ENCODE data around the gene GPC3. TPM values are rescaled to one million over a fixed set of nuclear protein-coding genes. Genes with fewer than 3 reads are reported as not detected.

Gene GPC3
- total RNA-seq, 1 donor from 2014 or later = not detected

- no peak overlapping the region for H3K27ac Mint-ChIP-seq
- DNase-seq (no peak), ATAC-seq (ENCODE audit: low read depth) (no peak)
- intact Hi-C loops (cut with micrococcal nuclease) = no loop called here
- ChIA-PET CTCF (no interaction called here), POLR2A (no interaction called here)
- no peaks in the 10 kb centered on the region for H3K4me1 Mint-ChIP-seq
- H3K9me3 Mint-ChIP-seq = no peaks in the 10 kb centered on the region
- no peaks in the 10 kb centered on the region for H3K36me3 Mint-ChIP-seq (ENCODE audit: low read depth)
- H3K27me3 Mint-ChIP-seq = no peaks in the 10 kb centered on the region
- H3K4me3 Mint-ChIP-seq = no peak overlapping the region
- TF ChIP-seq CTCF (IDR thresholded peaks at IDR 0.05) = no peak
Measured at GRCh38 chrX:133812402-133812801, 173.0 kb downstream of the GPC3 start.

- Mint-ChIP-seq H3K9me3 (no peaks in the 10 kb centered on the region), H3K27ac (no peak overlapping the region), H3K4me3 (no peak overlapping the region), H3K36me3 (ENCODE audit: low read depth) (no peaks in the 10 kb centered on the region), H3K27me3 (no peaks in the 10 kb centered on the region), H3K4me1 (no peaks in the 10 kb centered on the region)
- TF ChIP-seq CTCF (IDR thresholded peaks at IDR 0.05) = no peak
- intact Hi-C loops (cut with micrococcal nuclease) = no loop called here
- ChIA-PET CTCF (no interaction called here), POLR2A (no interaction called here)
- DNase-seq = no peak
- ATAC-seq (ENCODE audit: low read depth) = no peak
Measured at GRCh38 chrX:133810925-133811324, 174.5 kb downstream of the GPC3 start.

- TF ChIP-seq CTCF (IDR thresholded peaks at IDR 0.05) = no peak
- ChIA-PET POLR2A (no interaction called here), CTCF (no interaction called here)
- no peaks in the 10 kb centered on the region for H3K36me3 Mint-ChIP-seq (ENCODE audit: low read depth)
- no peak overlapping the region for H3K27ac Mint-ChIP-seq
- DNase-seq = no peak
- intact Hi-C loops (cut with micrococcal nuclease) = no loop called here
- H3K4me3 Mint-ChIP-seq = no peak overlapping the region
- H3K9me3 Mint-ChIP-seq = no peaks in the 10 kb centered on the region
- ATAC-seq (ENCODE audit: low read depth) = no peak
- no peaks in the 10 kb centered on the region for H3K27me3 Mint-ChIP-seq
- no peaks in the 10 kb centered on the region for H3K4me1 Mint-ChIP-seq
Measured at GRCh38 chrX:133804072-133804471, 181.3 kb downstream of the GPC3 start.

- Mint-ChIP-seq H3K27me3 (no peaks in the 10 kb centered on the region), H3K9me3 (no peaks in the 10 kb centered on the region), H3K36me3 (ENCODE audit: low read depth) (no peaks in the 10 kb centered on the region), H3K27ac (no peak overlapping the region), H3K4me1 (peaks cover 3% of the 10 kb centered on the region), H3K4me3 (no peak overlapping the region)
- POLR2A ChIA-PET = no interaction called here
- no peak for ATAC-seq (ENCODE audit: low read depth)
- CTCF ChIA-PET = no interaction called here
- no peak for DNase-seq
- no peak for TF ChIP-seq CTCF (IDR thresholded peaks at IDR 0.05)
- intact Hi-C loops (cut with micrococcal nuclease) = no loop called here
Measured at GRCh38 chrX:133796282-133796681, 189.1 kb downstream of the GPC3 start.

- Mint-ChIP-seq H3K4me3 (no peak overlapping the region), H3K27me3 (no peaks in the 10 kb centered on the region), H3K4me1 (peaks cover 3% of the 10 kb centered on the region), H3K36me3 (ENCODE audit: low read depth) (no peaks in the 10 kb centered on the region), H3K27ac (no peak overlapping the region), H3K9me3 (no peaks in the 10 kb centered on the region)
- DNase-seq (no peak), ATAC-seq (ENCODE audit: low read depth) (no peak)
- TF ChIP-seq CTCF (IDR thresholded peaks at IDR 0.05) = no peak
- CTCF ChIA-PET = interaction anchor here (0.9 to 2.9 kb wide), 4 partner anchors 46 to 602 kb away, joined by 3 to 18 read pairs (median 9); no protein-coding TSS in a partner anchor
- intact Hi-C loops (cut with micrococcal nuclease) = loop anchor here (5.0 kb wide), 1 partner anchor 603 kb away; no protein-coding TSS in a partner anchor
- POLR2A ChIA-PET = no interaction called here
Measured at GRCh38 chrX:133794126-133794525, 191.3 kb downstream of the GPC3 start.

Measured in activated B cell treated with CpG ODN at 0.5 μM for 24 hours (primary cell).